ENCODE data around the gene PALMD.

PALMD gene

GRCh38 chr1:99645699-99646531 lies at the start of gene PALMD:
Gene PALMD, plus strand, starts transcription at chr1:99646113. Its CDS starts 205 bp downstream, at chr1:99646318.
- no peak for DNase-seq (ENCODE audit: low read depth in 2 of 2)

GRCh38 chr1:99598738-99599411 lies 47.0 kb upstream of the PALMD start:
- DNase-seq (ENCODE audit: low read depth in 2 of 2), result no peak

GRCh38 chr1:99599678-99600175 lies 46.2 kb upstream of the PALMD start:
- no peak for DNase-seq (ENCODE audit: low read depth in 2 of 2)

GRCh38 chr1:99600782-99601181 lies 45.1 kb upstream of the PALMD start:
- DNase-seq (ENCODE audit: low read depth in 2 of 2), result no peak

- no peak for DNase-seq (ENCODE audit: low read depth in 2 of 2)
Measured at GRCh38 chr1:99601208-99601607, 44.7 kb upstream of the PALMD start.

GRCh38 chr1:99601709-99602403 lies 44.1 kb upstream of the PALMD start:
- DNase-seq (ENCODE audit: low read depth in 2 of 2), result no peak

- no peak for DNase-seq (ENCODE audit: low read depth in 2 of 2)
Measured at GRCh38 chr1:99602404-99602969, 43.4 kb upstream of the PALMD start.

- DNase-seq (ENCODE audit: low read depth in 2 of 2), result no peak
Measured at GRCh38 chr1:99603699-99604560, 42.0 kb upstream of the PALMD start.

- DNase-seq (ENCODE audit: low read depth in 2 of 2), result no peak
Measured at GRCh38 chr1:99606306-99606705, 39.6 kb upstream of the PALMD start.

- DNase-seq (ENCODE audit: low read depth in 2 of 2), result no peak
Measured at GRCh38 chr1:99607590-99607989, 38.3 kb upstream of the PALMD start.

GRCh38 chr1:99608058-99608457 lies 37.9 kb upstream of the PALMD start:
- no peak for DNase-seq (ENCODE audit: low read depth in 2 of 2)

- DNase-seq (ENCODE audit: low read depth in 2 of 2), result no peak
Measured at GRCh38 chr1:99613716-99614115, 32.2 kb upstream of the PALMD start.

GRCh38 chr1:99614728-99615127 lies 31.2 kb upstream of the PALMD start:
- DNase-seq (ENCODE audit: low read depth in 2 of 2), result no peak

GRCh38 chr1:99619583-99619982 lies 26.3 kb upstream of the PALMD start:
- no peak for DNase-seq (ENCODE audit: low read depth in 2 of 2)

- DNase-seq (ENCODE audit: low read depth in 2 of 2), result no peak
Measured at GRCh38 chr1:99621340-99621901, 24.5 kb upstream of the PALMD start.

- no peak for DNase-seq (ENCODE audit: low read depth in 2 of 2)
Measured at GRCh38 chr1:99622702-99623347, 23.1 kb upstream of the PALMD start.

- no peak for DNase-seq (ENCODE audit: low read depth in 2 of 2)
Measured at GRCh38 chr1:99623554-99623953, 22.4 kb upstream of the PALMD start.

GRCh38 chr1:99627615-99628014 lies 18.3 kb upstream of the PALMD start:
- no peak for DNase-seq (ENCODE audit: low read depth in 2 of 2)

GRCh38 chr1:99629164-99629563 lies 16.7 kb upstream of the PALMD start:
- no peak for DNase-seq (ENCODE audit: low read depth in 2 of 2)

GRCh38 chr1:99634971-99635624 lies 10.8 kb upstream of the PALMD start:
- no peak for DNase-seq (ENCODE audit: low read depth in 2 of 2)
